Measurements from ENCODE around the gene WNT4.

WNT4 gene

GRCh38 chr1:22129501-22130117 is 13.3 kb downstream of the WNT4 start:
- DNase-seq: no peak

- no peak for DNase-seq
Measured at GRCh38 chr1:22128392-22128791, 14.5 kb downstream of the WNT4 start.

- no peak for DNase-seq
Measured at GRCh38 chr1:22127731-22128130, 15.2 kb downstream of the WNT4 start.

- DNase-seq: no peak
Measured at GRCh38 chr1:22127248-22127647, 15.6 kb downstream of the WNT4 start.

- no peak for DNase-seq
Measured at GRCh38 chr1:22126531-22126930, 16.4 kb downstream of the WNT4 start.

- DNase-seq: no peak
Measured at GRCh38 chr1:22124592-22125229, 18.2 kb downstream of the WNT4 start.

GRCh38 chr1:22123901-22124404 is 18.9 kb downstream of the WNT4 start:
- no peak for DNase-seq

GRCh38 chr1:22123071-22123390 is 19.9 kb downstream of the WNT4 start:
- no peak for DNase-seq

- no peak for DNase-seq
Measured at GRCh38 chr1:22122273-22123070, 20.4 kb downstream of the WNT4 start.

GRCh38 chr1:22121421-22121911 is 21.4 kb downstream of the WNT4 start:
- DNase-seq: no peak

- DNase-seq: no peak
Measured at GRCh38 chr1:22120469-22120790, 22.5 kb downstream of the WNT4 start.

GRCh38 chr1:22119626-22120468 is 23.1 kb downstream of the WNT4 start:
- DNase-seq: no peak

GRCh38 chr1:22118291-22118992 is 24.5 kb downstream of the WNT4 start:
- DNase-seq: no peak

GRCh38 chr1:22117851-22118250 is 25.0 kb downstream of the WNT4 start:
- no peak for DNase-seq

- DNase-seq: no peak
Measured at GRCh38 chr1:22117238-22117637, 25.7 kb downstream of the WNT4 start.

GRCh38 chr1:22115286-22115685 is 27.6 kb downstream of the WNT4 start:
- DNase-seq: no peak

- DNase-seq: no peak
Measured at GRCh38 chr1:22114083-22115012, 28.5 kb downstream of the WNT4 start.

- no peak for DNase-seq
Measured at GRCh38 chr1:22112554-22112953, 30.3 kb downstream of the WNT4 start.

- no peak for DNase-seq
Measured at GRCh38 chr1:22111620-22112019, 31.3 kb downstream of the WNT4 start.

GRCh38 chr1:22111115-22111514 is 31.8 kb downstream of the WNT4 start:
- no peak for DNase-seq

GRCh38 chr1:22110016-22110415 is 32.9 kb downstream of the WNT4 start:
- DNase-seq: no peak
